PC-9 (cell line): ENCODE results near the gene BICDL2. TPM values are rescaled to one million over a fixed set of nuclear protein-coding genes. Genes with fewer than 3 reads are reported as not detected.

Experiments
- BruUV-seq: library from RNA; stranded (reverse); fragments of 400-500 nt; replicated peaks from 2 replicates; lab custom pipeline; 2021; lab: Mats Ljungman, UMichigan
- CTCF ChIA-PET: fragments of 300-600 bp; sonication (Branson Sonifier 250); formaldehyde crosslinking; loops from one replicate; lab custom pipeline; 2022; ENCODE audit warnings: antibody characterized with exemption; lab: Charles Lee
- POLR2A ChIA-PET: fragments of 300-600 bp; sonication (Branson Sonifier 250); formaldehyde crosslinking; loops from one replicate; lab custom pipeline; 2022; ENCODE audit warnings: antibody characterized with exemption; ENCODE audit not compliant: unreplicated experiment; lab: Charles Lee
- DNase-seq, 2 experiments: peaks; one replicate each; pipeline versions ENCODE4 v3.0.0 to v3.0.0-alpha.2; 2015 to 2022; ENCODE audit warnings: mixed read lengths in 1 of 2
- H2AFZ ChIP-seq: fragments of 200-600 bp; sonication (generic); 2 replicates; pipeline ENCODE4 v1.8.1; 2017; ENCODE audit warnings: antibody characterized with exemption
- H3F3A ChIP-seq: fragments of 200-600 bp; sonication (generic); 2 replicates; pipeline ENCODE4 v1.8.1; 2017; ENCODE audit warnings: antibody characterized with exemption, mild to moderate bottlenecking, low read depth; ENCODE audit not compliant: insufficient read depth
- H3K27ac ChIP-seq: fragments of 200-600 bp; sonication (generic); 2 replicates; pipeline ENCODE4 v1.6.1; 2016; ENCODE audit warnings: mixed run types
- H3K27me3 ChIP-seq: fragments of 200-600 bp; sonication (generic); 2 replicates; pipeline ENCODE4 v1.6.1; 2016; ENCODE audit warnings: low read depth, mixed run types; ENCODE audit not compliant: insufficient read depth
- H3K36me3 ChIP-seq: fragments of 200-600 bp; sonication (generic); 2 replicates; pipeline ENCODE4 v1.6.1; 2016; ENCODE audit warnings: low read depth, mixed run types
- H3K4me1 ChIP-seq: fragments of 200-600 bp; sonication (generic); replicated peaks from 2 replicates; pipeline ENCODE4 v1.6.1; 2016; ENCODE audit warnings: mixed run types; ENCODE audit not compliant: insufficient read depth
- H3K4me2 ChIP-seq: fragments of 200-600 bp; sonication (generic); 2 replicates; pipeline ENCODE4 v1.6.1; 2017; ENCODE audit warnings: mixed run types
- H3K4me3 ChIP-seq: fragments of 200-600 bp; sonication (generic); 2 replicates; pipeline ENCODE4 v1.6.1; 2016; ENCODE audit warnings: mixed run types
- H3K79me2 ChIP-seq: fragments of 200-600 bp; sonication (generic); 2 replicates; pipeline ENCODE4 v1.6.1; 2017; ENCODE audit warnings: low read depth, mixed run types
- H3K9me2 ChIP-seq: fragments of 200-600 bp; sonication (generic); 2 replicates; pipeline ENCODE4 v1.8.1; 2017; ENCODE audit warnings: mild to moderate bottlenecking; ENCODE audit not compliant: insufficient read depth
- H3K9me3 ChIP-seq: fragments of 200-600 bp; sonication (generic); 2 replicates; pipeline ENCODE4 v1.8.1; 2016; ENCODE audit warnings: low read depth; ENCODE audit not compliant: insufficient read depth
- H4K20me1 ChIP-seq: fragments of 200-600 bp; sonication (generic); 2 replicates; pipeline ENCODE4 v1.8.1; 2017; ENCODE audit not compliant: insufficient read depth
- EZH2 ChIP-seq: fragments of 200-600 bp; sonication (generic); IDR thresholded peaks from 2 replicates; pipeline ENCODE4 v1.8.0; 2017; ENCODE audit warnings: antibody characterized with exemption, low read depth
- intact Hi-C: fragments of 100-400 bp; cut with micrococcal nuclease; formaldehyde crosslinking; loops from one replicate; pipeline ENCODE4 v1.10.0; 2022; ENCODE audit not compliant: unreplicated experiment
- total RNA-seq: library from RNA; stranded (reverse); gene quantifications from 2 replicates; pipeline ENCODE4 v1.2.3, GENCODE V29; 2021
- TF ChIP-seq, protein P1 (sequence below): fragments of 200-600 bp; sonication (generic); conservative IDR thresholded peaks from 2 replicates; pipeline ENCODE4 v1.6.1; 2017; ENCODE audit warnings: mixed run types, antibody characterized with exemption, mild to moderate bottlenecking, moderate library complexity

Gene BICDL2
- total RNA-seq, 1 experiment from 2014 or later, result 57.9 TPM

DNA sequence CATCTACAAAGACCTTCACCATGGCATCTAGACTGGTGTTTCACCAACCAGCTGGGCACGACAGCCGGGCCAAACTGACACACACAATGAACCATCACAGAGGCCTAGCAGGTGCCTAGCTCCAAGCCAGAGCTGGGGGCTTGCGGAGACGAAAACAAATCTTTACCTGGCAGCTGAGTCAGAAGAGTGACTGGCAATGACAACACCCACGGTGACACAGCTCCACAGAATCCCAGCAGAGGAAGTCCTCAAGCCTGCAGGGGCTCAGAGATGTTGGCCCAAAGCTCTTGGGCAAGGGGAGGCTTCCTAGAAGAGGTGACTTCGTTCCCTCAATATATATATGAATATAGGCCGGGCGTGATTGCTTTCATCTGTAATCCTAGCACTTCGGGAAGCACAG lies 14.8 kb upstream of the BICDL2 start:
- Histone ChIP-seq H3K4me1 (no peaks in the 10 kb centered on the region), H3K79me2 (no peaks in the 10 kb centered on the region), H3F3A (peaks cover 2% of the 10 kb centered on the region; the same call in 1 of the 2 replicates), H3K36me3 (no peaks in the 10 kb centered on the region), H3K27ac (no peak overlapping the region), H3K4me2 (no peak overlapping the region), H3K9me3 (no peaks in the 10 kb centered on the region), H3K9me2 (no peaks in the 10 kb centered on the region), H3K27me3 (no peaks in the 10 kb centered on the region), H3K4me3 (no peak overlapping the region), H4K20me1 (no peaks in the 10 kb centered on the region), H2AFZ (no peak overlapping the region)
- no TSS peak for BruUV-seq
- intact Hi-C loops, result no loop called here
- DNase-seq, result no peak
- POLR2A ChIA-PET, result no interaction called here
- CTCF ChIA-PET, result interaction anchor here (0.5 to 1.1 kb wide), 2 partner anchors 8 to 20 kb away, joined by 3 read pairs; no protein-coding TSS in a partner anchor
- TF ChIP-seq EZH2, result no peak
- TF ChIP-seq, protein P1, sequence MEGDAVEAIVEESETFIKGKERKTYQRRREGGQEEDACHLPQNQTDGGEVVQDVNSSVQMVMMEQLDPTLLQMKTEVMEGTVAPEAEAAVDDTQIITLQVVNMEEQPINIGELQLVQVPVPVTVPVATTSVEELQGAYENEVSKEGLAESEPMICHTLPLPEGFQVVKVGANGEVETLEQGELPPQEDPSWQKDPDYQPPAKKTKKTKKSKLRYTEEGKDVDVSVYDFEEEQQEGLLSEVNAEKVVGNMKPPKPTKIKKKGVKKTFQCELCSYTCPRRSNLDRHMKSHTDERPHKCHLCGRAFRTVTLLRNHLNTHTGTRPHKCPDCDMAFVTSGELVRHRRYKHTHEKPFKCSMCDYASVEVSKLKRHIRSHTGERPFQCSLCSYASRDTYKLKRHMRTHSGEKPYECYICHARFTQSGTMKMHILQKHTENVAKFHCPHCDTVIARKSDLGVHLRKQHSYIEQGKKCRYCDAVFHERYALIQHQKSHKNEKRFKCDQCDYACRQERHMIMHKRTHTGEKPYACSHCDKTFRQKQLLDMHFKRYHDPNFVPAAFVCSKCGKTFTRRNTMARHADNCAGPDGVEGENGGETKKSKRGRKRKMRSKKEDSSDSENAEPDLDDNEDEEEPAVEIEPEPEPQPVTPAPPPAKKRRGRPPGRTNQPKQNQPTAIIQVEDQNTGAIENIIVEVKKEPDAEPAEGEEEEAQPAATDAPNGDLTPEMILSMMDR, result no peak

DNA sequence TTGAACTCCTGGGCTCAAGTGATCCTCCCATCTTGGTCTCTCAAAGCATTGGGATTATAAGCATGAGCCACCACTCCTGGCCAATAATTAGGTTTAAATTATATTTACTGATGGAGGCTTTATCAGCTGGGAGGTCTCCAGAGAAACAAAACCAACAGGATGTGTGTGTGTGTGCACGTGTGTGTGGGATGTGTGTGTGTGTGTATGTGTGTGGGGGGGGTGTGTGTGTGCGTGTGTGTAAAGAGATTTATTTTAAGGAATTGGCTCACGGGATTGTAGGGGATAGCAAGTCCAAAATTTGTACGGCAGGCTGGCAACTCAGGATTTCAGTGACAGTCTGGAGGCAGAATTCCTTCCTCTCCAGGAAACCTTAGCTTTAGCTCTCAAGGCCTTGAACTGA lies 14.3 kb upstream of the BICDL2 start:
- no peaks in the 10 kb centered on the region for H3K9me3 ChIP-seq
- no peak overlapping the region for H3K27ac ChIP-seq
- ChIA-PET CTCF (interaction anchor here (1.1 kb wide), 1 partner anchor 9 kb away, joined by 3 read pairs; no protein-coding TSS in a partner anchor), POLR2A (no interaction called here)
- no peaks in the 10 kb centered on the region for H3K36me3 ChIP-seq
- TF ChIP-seq, protein P1, result no peak
- no peak for TF ChIP-seq EZH2
- intact Hi-C loops, result no loop called here
- no peak overlapping the region for H2AFZ ChIP-seq
- H4K20me1 ChIP-seq, result no peaks in the 10 kb centered on the region
- H3F3A ChIP-seq, result no peaks in the 10 kb centered on the region
- no peak overlapping the region for H3K4me2 ChIP-seq
- H3K4me1 ChIP-seq, result no peaks in the 10 kb centered on the region
- DNase-seq, result no peak
- no peaks in the 10 kb centered on the region for H3K9me2 ChIP-seq
- H3K79me2 ChIP-seq, result no peaks in the 10 kb centered on the region
- no peaks in the 10 kb centered on the region for H3K27me3 ChIP-seq
- no TSS peak for BruUV-seq
- no peak overlapping the region for H3K4me3 ChIP-seq

DNA sequence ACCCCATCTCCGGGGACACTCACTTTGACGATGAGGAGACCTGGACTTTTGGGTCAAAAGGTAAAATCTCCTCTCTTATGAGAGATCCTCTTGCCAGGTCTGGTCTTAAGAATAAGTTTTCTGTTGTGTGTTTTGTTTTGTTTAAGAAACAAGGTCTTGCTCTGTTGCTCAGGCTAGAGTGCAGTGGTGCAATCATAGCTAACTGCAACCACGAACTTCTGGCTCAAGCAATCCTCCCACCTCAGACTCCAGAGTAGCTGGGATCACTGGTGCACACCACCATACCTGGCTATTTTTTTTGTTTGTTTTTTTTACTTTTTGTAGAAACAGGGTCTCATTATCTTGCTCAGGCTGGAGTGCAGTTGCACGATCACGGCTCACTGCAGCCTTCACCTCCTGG lies 13.7 kb upstream of the BICDL2 start:
- no peaks in the 10 kb centered on the region for H3K4me1 ChIP-seq
- ChIA-PET CTCF (interaction anchor here (1.1 kb wide), 1 partner anchor 9 kb away, joined by 3 read pairs; no protein-coding TSS in a partner anchor), POLR2A (no interaction called here)
- no peaks in the 10 kb centered on the region for H3F3A ChIP-seq
- no peaks in the 10 kb centered on the region for H3K36me3 ChIP-seq
- no peak overlapping the region for H2AFZ ChIP-seq
- H3K9me2 ChIP-seq, result no peaks in the 10 kb centered on the region
- H3K4me3 ChIP-seq, result no peak overlapping the region
- intact Hi-C loops, result no loop called here
- H4K20me1 ChIP-seq, result no peaks in the 10 kb centered on the region
- TF ChIP-seq EZH2, result no peak
- TF ChIP-seq, protein P1, result no peak
- DNase-seq, result no peak
- H3K27me3 ChIP-seq, result no peaks in the 10 kb centered on the region
- no peaks in the 10 kb centered on the region for H3K79me2 ChIP-seq
- H3K27ac ChIP-seq, result no peak overlapping the region
- no TSS peak for BruUV-seq
- no peaks in the 10 kb centered on the region for H3K9me3 ChIP-seq
- H3K4me2 ChIP-seq, result no peak overlapping the region
